Naive thymus-derived CD4-positive, alpha-beta T cell (primary cell): Measurements from ENCODE around the gene PRM3. TPM values are rescaled to one million over a fixed set of nuclear protein-coding genes. Genes with fewer than 3 reads are reported as not detected.
A peak's percentile ranks its signal among the peaks of the same experiment; 100 is the strongest.

Source experiments
- ATAC-seq: fragments of 150-1000 bp; cut with Tn5 transposase; 2 replicates; pipeline ENCODE4 v1.10.0; 2021; ENCODE audit warnings: mild to moderate bottlenecking, moderate library complexity
- CTCF ChIA-PET: fragments of 350-600 bp; sonication (Branson Sonifier 250); formaldehyde crosslinking; loops from one replicate; lab custom pipeline; 2021; ENCODE audit warnings: antibody characterized with exemption; lab: Charles Lee
- POLR2A ChIA-PET: fragments of 350-600 bp; sonication (Branson Sonifier 250); formaldehyde crosslinking; loops from one replicate; lab custom pipeline; 2021; ENCODE audit warnings: antibody characterized with exemption, inconsistent platforms; lab: Charles Lee
- DNase-seq, 9 donors: peaks; one replicate each; pipeline versions ENCODE4 v3.0.0 to v3.0.0-alpha.2; 2020 to 2022; ENCODE audit warnings: mixed read lengths in 1 of 9
- H3K27ac ChIP-seq: one replicate; pipeline ENCODE4 v1.7.0; 2013; ENCODE audit warnings: mild to moderate bottlenecking, low read depth, low read length, moderate library complexity
- H3K27me3 ChIP-seq, 2 donors: one replicate each; pipeline ENCODE4 v1.7.0; 2013; ENCODE audit warnings: low read length in 2 of 2, mild to moderate bottlenecking in 2 of 2, moderate library complexity in 2 of 2; ENCODE audit not compliant: control insufficient read depth in 2 of 2, insufficient read depth in 2 of 2
- H3K36me3 ChIP-seq, 3 experiments: 1 replicate in 2 of 3; 2 replicates in 1 of 3; pipeline ENCODE4 v1.7.0; 2013; ENCODE audit warnings: low read length in 3 of 3, mild to moderate bottlenecking in 3 of 3, moderate library complexity in 1 of 3; ENCODE audit not compliant: insufficient read depth in 3 of 3, control insufficient read depth in 2 of 3
- H3K4me1 ChIP-seq, 2 donors: one replicate each; pipeline ENCODE4 v1.7.0; 2013; ENCODE audit warnings: low read length in 2 of 2, mild to moderate bottlenecking in 2 of 2, moderate library complexity in 1 of 2; ENCODE audit not compliant: control insufficient read depth in 2 of 2, insufficient read depth in 2 of 2
- H3K4me3 ChIP-seq: 2 replicates; pipeline ENCODE4 v1.7.0; 2013; ENCODE audit warnings: mild to moderate bottlenecking, low read length
- H3K9me3 ChIP-seq, 3 experiments: 1 replicate in 2 of 3; 2 replicates in 1 of 3; pipeline ENCODE4 v1.7.0; 2013; ENCODE audit warnings: low read length in 3 of 3; ENCODE audit not compliant: control insufficient read depth in 2 of 3
- H3K27ac Mint-ChIP-seq, 9 donors: one replicate each; pipeline ENCODE4 v1.8.0; 2020 to 2022; ENCODE audit warnings: mixed read lengths in 9 of 9, mild to moderate bottlenecking in 8 of 9, moderate library complexity in 5 of 9, inconsistent platforms in 2 of 9
- H3K27me3 Mint-ChIP-seq, 5 donors: one replicate each; pipeline ENCODE4 v1.8.0; 2021 to 2022; ENCODE audit warnings: mixed read lengths in 5 of 5, mild to moderate bottlenecking in 1 of 5
- H3K36me3 Mint-ChIP-seq, 5 donors: one replicate each; pipeline ENCODE4 v1.8.0; 2020 to 2022; ENCODE audit warnings: mixed read lengths in 5 of 5, mild to moderate bottlenecking in 3 of 5, inconsistent platforms in 1 of 5
- H3K4me1 Mint-ChIP-seq, 7 donors: one replicate each; pipeline ENCODE4 v1.8.0; 2020 to 2022; ENCODE audit warnings: mixed read lengths in 7 of 7, mild to moderate bottlenecking in 3 of 7, inconsistent platforms in 1 of 7
- H3K4me3 Mint-ChIP-seq, 10 donors: one replicate each; pipeline ENCODE4 v1.8.0; 2020 to 2022; ENCODE audit warnings: mild to moderate bottlenecking in 10 of 10, mixed read lengths in 10 of 10, moderate library complexity in 6 of 10, inconsistent platforms in 2 of 10
- H3K9me3 Mint-ChIP-seq, 11 donors: one replicate each; pipeline ENCODE4 v1.8.0; 2020 to 2022; ENCODE audit warnings: mixed read lengths in 11 of 11, mild to moderate bottlenecking in 4 of 11, inconsistent platforms in 1 of 11, moderate library complexity in 1 of 11
- intact Hi-C, 2 donors: fragments of 100-400 bp; cut with micrococcal nuclease; formaldehyde crosslinking; loops; one replicate each; pipeline ENCODE4 v1.15.1; 2023
- polyA plus RNA-seq, 2 donors: library from polyadenylated mRNA; unstranded; fragments of 300-500 nt; fragmentation: Illumina TruSeq; gene quantifications; one replicate each; pipeline ENCODE4 v1.2.3, GENCODE V29; 2021
- total RNA-seq, 6 experiments: library from RNA in 5 of 6; stranded (reverse) in 5 of 6; gene quantifications; 1 replicate in 5 of 6; 2 replicates in 1 of 6; pipeline ENCODE4 v1.2.3 and lab custom pipeline; 2021 to 2026

The PRM3 gene
- total and polyA plus RNA-seq, 7 experiments from 2014 or later: not detected

DNA sequence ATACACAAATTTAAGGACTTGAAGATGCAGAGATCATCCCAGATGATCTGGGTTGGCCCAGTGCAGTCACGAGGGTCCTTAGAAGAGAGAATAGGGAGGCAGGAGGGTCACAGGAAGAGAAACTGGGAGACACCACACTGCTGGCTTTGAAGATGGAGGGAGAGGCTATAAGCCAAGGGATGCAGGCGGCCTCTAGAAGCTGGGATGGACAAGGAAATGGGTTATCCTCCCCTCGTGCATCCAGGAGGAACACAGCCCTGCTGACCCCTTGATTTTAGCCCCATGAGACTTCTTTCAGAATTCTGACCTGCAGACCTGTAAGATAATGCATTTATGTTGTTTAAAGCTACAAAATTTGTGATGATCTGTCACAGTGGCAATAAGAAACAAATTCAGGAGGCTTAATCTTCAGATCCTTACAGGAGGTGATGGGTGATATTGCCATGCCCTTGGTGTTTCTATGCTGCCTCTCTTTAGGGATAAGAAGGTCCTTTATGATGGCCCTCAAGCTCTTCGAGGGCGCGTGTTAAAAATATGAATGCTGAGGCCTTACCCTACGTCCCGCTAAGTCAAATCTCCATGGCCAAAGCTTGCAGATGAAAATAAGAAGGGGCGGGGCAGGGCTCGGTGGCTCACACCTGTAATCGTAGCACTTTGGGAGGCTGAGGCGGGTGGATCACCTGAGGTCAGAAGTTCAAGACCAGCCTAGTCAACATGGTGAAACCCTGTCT is 4.3 kb upstream of the PRM3 start:
- Mint-ChIP-seq H3K4me1 (peaks cover 0 to 16% (median 0%) of the 10 kb centered on the region in 7 donors), H3K9me3 (peaks cover 0 to 2% (median 0%) of the 10 kb centered on the region in 11 donors), H3K4me3 (no peak overlapping the region), H3K27ac (peak overlapping the region in 1 of 9 donors; percentile 27), H3K27me3 (peaks cover 0 to 22% (median 0%) of the 10 kb centered on the region in 5 donors), H3K36me3 (no peaks in the 10 kb centered on the region)
- intact Hi-C loops: no loop called here
- ChIA-PET CTCF (interaction anchor here (0.6 kb wide), 2 partner anchors 19 to 45 kb away, joined by 3 to 7 read pairs; no protein-coding TSS in a partner anchor), POLR2A (interaction anchor here (1.5 kb wide), 1 partner anchor 77 kb away, joined by 5 read pairs; no protein-coding TSS in a partner anchor)
- H3K27ac ChIP-seq: no peak overlapping the region
- no peaks in the 10 kb centered on the region for H3K4me1 ChIP-seq
- no peaks in the 10 kb centered on the region for H3K9me3 ChIP-seq
- H3K36me3 ChIP-seq: no peaks in the 10 kb centered on the region
- no peaks in the 10 kb centered on the region for H3K27me3 ChIP-seq
- DNase-seq (no peak), ATAC-seq (no peak)
- H3K4me3 ChIP-seq: no peak overlapping the region

DNA sequence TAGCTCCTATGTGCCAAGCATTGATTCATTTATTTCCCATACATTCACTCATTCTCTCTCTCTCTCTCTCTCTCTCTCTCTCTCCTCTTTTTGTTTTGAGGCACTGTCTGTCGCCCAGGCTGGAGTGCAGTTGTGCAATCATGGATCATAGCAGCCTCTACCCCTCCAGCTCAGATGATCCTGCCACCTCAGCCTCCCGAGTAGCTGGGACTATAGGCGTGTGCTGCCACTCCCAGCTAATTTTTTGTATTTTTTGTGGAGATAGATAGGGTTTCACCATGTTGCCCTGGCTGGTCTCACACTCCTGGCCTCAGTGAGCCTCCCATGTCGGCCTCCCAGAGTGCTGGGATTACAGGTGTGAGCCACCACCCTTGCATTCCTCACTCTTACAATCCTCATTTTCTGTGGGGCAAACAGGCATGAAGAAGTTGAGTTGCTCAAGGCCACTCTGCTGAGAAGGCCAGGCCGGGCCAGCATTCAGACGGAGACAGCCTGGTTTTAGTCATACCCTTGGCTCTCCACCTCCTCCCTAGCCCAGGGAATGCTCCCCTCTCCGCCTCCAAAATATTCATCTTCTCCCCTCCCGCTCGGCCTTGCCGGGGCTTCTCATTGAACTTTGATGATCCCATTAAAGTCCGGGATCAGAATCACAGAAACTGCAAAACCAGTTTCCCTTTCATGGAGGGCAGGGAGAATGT is 3.6 kb upstream of the PRM3 start:
- peaks cover 0 to 18% (median 0%) of the 10 kb centered on the region in 5 donors for H3K27me3 Mint-ChIP-seq
- H3K9me3 Mint-ChIP-seq: peaks cover 0 to 2% (median 0%) of the 10 kb centered on the region in 11 donors
- H3K4me3 Mint-ChIP-seq: no peak overlapping the region
- H3K27ac Mint-ChIP-seq: peak overlapping the region in 2 of 9 donors; percentile 12 to 27
- Histone ChIP-seq H3K4me3 (no peak overlapping the region), H3K36me3 (no peaks in the 10 kb centered on the region), H3K27me3 (no peaks in the 10 kb centered on the region), H3K27ac (no peak overlapping the region), H3K9me3 (no peaks in the 10 kb centered on the region), H3K4me1 (no peaks in the 10 kb centered on the region)
- no peaks in the 10 kb centered on the region for H3K36me3 Mint-ChIP-seq
- DNase-seq: no peak
- ATAC-seq: no peak
- ChIA-PET CTCF (no interaction called here), POLR2A (interaction anchor here (1.5 kb wide), 1 partner anchor 78 kb away, joined by 5 read pairs; no protein-coding TSS in a partner anchor)
- peaks cover 0 to 13% (median 0%) of the 10 kb centered on the region in 7 donors for H3K4me1 Mint-ChIP-seq
- intact Hi-C loops: no loop called here

DNA sequence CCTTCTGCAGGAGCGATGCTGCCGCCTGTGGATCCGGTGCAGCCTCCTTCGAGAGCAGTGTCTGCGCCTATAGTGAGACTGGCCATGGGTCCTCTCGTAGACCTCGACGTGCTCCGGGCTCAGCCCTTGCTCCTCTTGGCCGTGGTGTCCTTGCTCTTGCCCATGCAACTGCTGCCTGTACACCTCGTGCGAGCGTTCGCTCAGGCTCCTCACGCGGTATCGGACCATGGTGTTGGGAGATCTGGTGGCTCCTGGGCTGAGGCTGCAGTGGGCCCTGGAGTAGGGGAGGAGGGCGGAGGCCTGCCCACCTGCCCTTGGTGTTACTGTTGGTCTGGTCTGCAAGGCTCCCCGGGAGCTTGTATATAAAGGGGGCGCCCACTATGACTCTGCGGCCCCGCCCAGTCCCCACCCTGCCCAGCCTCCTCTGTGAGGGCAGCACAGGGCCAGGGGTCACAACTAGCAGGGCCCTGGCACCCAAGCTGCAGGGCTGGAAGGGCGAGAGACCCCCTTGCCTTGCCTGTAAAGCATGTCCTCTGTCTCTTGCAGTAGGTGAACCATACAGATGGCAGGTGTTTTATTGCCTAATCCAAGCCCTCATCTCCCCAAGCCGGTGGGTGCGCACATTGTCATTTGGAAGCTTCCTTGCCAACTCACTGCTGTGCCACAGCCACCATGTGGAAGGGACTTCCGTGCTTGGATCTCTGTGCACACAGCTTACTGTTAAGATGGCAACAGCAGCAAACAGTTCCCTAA is 2.9 kb upstream of the PRM3 start, which contains the start of gene PRM2:
Gene PRM2, minus strand, starts transcription at position 338 of the 753 bp plus-strand sequence. Its CDS starts 110 bp downstream, at position 228.
- no peaks in the 10 kb centered on the region for H3K9me3 ChIP-seq
- H3K4me1 ChIP-seq: no peaks in the 10 kb centered on the region
- H3K27me3 Mint-ChIP-seq: peaks cover 0 to 16% (median 0%) of the 10 kb centered on the region in 5 donors
- H3K4me1 Mint-ChIP-seq: peaks cover 0 to 12% (median 0%) of the 10 kb centered on the region in 7 donors
- H3K4me3 ChIP-seq: no peak within 1 kb of the TSS
- H3K27ac ChIP-seq: no peak within 1 kb of the TSS
- DNase-seq (no peak), ATAC-seq (no peak)
- H3K36me3 Mint-ChIP-seq: no peaks in the 10 kb centered on the region
- H3K27me3 ChIP-seq: no peaks in the 10 kb centered on the region
- no peak within 1 kb of the TSS for H3K4me3 Mint-ChIP-seq
- POLR2A ChIA-PET: no interaction called here
- CTCF ChIA-PET: no interaction called here
- H3K27ac Mint-ChIP-seq: peak within 1 kb of the TSS in 1 of 9 donors; percentile 12
- intact Hi-C loops: no loop called here
- H3K9me3 Mint-ChIP-seq: peaks cover 0 to 2% (median 0%) of the 10 kb centered on the region in 11 donors
- no peaks in the 10 kb centered on the region for H3K36me3 ChIP-seq

- ChIA-PET POLR2A (no interaction called here), CTCF (no interaction called here)
- H3K27ac Mint-ChIP-seq: no peak overlapping the region
- peaks cover 0 to 10% (median 0%) of the 10 kb centered on the region in 7 donors for H3K4me1 Mint-ChIP-seq
- Histone ChIP-seq H3K27ac (no peak overlapping the region), H3K4me1 (no peaks in the 10 kb centered on the region), H3K9me3 (no peaks in the 10 kb centered on the region), H3K4me3 (no peak overlapping the region), H3K27me3 (no peaks in the 10 kb centered on the region), H3K36me3 (no peaks in the 10 kb centered on the region)
- intact Hi-C loops: no loop called here
- H3K27me3 Mint-ChIP-seq: peaks cover 0 to 16% (median 0%) of the 10 kb centered on the region in 5 donors
- H3K36me3 Mint-ChIP-seq: no peaks in the 10 kb centered on the region
- H3K4me3 Mint-ChIP-seq: no peak overlapping the region
- H3K9me3 Mint-ChIP-seq: no peaks in the 10 kb centered on the region
- DNase-seq: no peak
- no peak for ATAC-seq
These were observed 1.5 kb upstream of the PRM3 start for GRCh38 chr16:11274964-11275363.

DNA sequence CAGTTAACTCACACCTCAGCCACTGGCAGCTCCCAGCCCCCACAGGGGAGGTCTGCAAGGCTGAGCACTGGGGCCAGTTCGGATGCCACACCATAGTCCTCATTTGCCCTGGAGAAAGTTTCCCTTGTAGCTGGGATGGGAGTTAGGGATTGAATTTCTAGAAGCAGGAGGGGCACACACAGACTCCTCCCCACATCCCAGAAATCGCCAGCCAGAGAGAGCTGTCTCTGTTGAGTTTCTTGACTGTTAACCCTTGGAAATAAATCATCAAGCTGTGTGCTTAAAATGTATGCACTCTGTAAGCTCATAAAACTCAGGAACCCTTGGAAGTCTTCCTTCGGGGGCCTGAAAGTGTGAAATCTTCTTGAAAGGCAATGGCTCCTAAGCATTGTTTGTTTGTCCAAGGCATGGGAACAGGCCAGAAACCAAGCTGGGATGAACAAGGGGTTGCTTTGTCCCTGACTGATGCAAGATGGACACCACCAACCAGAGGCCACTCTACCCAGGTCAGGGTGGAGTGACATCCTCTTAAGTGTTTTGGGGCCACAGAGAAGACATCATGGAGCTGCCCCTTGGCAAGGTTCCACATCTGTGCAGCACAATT is 394 bp upstream of the PRM3 start:
- Mint-ChIP-seq H3K27ac (no peak overlapping the region), H3K27me3 (peaks cover 0 to 13% (median 0%) of the 10 kb centered on the region in 5 donors), H3K36me3 (no peaks in the 10 kb centered on the region), H3K4me3 (no peak overlapping the region), H3K4me1 (peaks cover 0 to 5% (median 0%) of the 10 kb centered on the region in 7 donors), H3K9me3 (no peaks in the 10 kb centered on the region)
- Histone ChIP-seq H3K4me1 (no peaks in the 10 kb centered on the region), H3K36me3 (no peaks in the 10 kb centered on the region), H3K4me3 (no peak overlapping the region), H3K27me3 (no peaks in the 10 kb centered on the region), H3K9me3 (no peaks in the 10 kb centered on the region), H3K27ac (no peak overlapping the region)
- intact Hi-C loops: no loop called here
- ATAC-seq (no peak), DNase-seq (no peak)
- POLR2A ChIA-PET: interaction anchor here (0.7 kb wide), 2 partner anchors 12 to 35 kb away, joined by 3 read pairs; no protein-coding TSS in a partner anchor
- CTCF ChIA-PET: no interaction called here

DNA sequence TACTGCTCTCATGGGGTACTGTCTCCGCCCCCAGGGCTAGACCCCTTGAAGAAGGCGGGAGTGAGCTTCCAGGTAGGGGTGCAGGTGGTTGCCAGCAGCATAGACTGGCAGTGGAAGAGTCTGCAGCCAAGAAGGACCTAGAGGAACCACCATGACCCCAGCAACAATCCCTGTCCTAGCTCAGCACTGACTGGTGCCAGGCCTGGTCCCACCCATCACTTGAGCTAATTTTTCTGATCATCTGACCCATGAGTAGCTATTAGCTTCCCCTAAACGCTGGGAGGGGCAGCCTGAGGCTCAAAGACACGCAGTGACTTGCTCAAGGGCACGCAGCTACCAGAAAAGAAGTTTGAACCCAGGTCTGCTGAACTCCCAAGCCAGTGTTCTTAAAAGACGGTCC is 945 bp downstream of the PRM3 start:
- DNase-seq: no peak
- CTCF ChIA-PET: no interaction called here

More for the DNA sequence above, 945 bp downstream of the PRM3 start:
- H3K4me1 Mint-ChIP-seq: peaks cover 0 to 5% (median 0%) of the 10 kb centered on the region in 7 donors
- no peak for ATAC-seq
- POLR2A ChIA-PET: interaction anchor here (0.9 to 1.1 kb wide), 2 partner anchors 16 to 25 kb away, joined by 3 to 5 read pairs; partner anchors contain the start of gene SOCS1
- Histone ChIP-seq H3K4me1 (no peaks in the 10 kb centered on the region), H3K27me3 (no peaks in the 10 kb centered on the region), H3K36me3 (no peaks in the 10 kb centered on the region), H3K9me3 (no peaks in the 10 kb centered on the region), H3K27ac (no peak overlapping the region), H3K4me3 (no peak overlapping the region)
- H3K27ac Mint-ChIP-seq: no peak overlapping the region
- H3K36me3 Mint-ChIP-seq: peaks cover 0 to 4% (median 0%) of the 10 kb centered on the region in 5 donors
- no peak overlapping the region for H3K4me3 Mint-ChIP-seq
- peaks cover 0 to 17% (median 0%) of the 10 kb centered on the region in 5 donors for H3K27me3 Mint-ChIP-seq
- intact Hi-C loops: no loop called here
- peaks cover 0 to 4% (median 0%) of the 10 kb centered on the region in 11 donors for H3K9me3 Mint-ChIP-seq
